GM12878 (cell line): ENCODE measurements around the gene OSER1. TPM values are rescaled to one million over a fixed set of nuclear protein-coding genes. Genes with fewer than 3 reads are reported as not detected.

ENCODE experiments used
- ATAC-seq: fragments of 200-7000 bp; cut with Tn5 transposase; 3 replicates; pipeline ENCODE4 v1.9.1; 2020; ENCODE audit warnings: mild to moderate bottlenecking, moderate library complexity
- BruUV-seq: library from RNA; stranded (reverse); fragments of 400-500 nt; replicated peaks from 2 replicates; lab custom pipeline; 2021; lab: Mats Ljungman, UMichigan
- CTCF ChIA-PET: fragments of 300-600 bp; sonication (Branson Sonifier 250); formaldehyde crosslinking; extraction: SDS; loops from one replicate; lab custom pipeline; 2021; ENCODE audit warnings: inconsistent platforms; lab: Yijun Ruan, JAX
- POLR2A ChIA-PET: fragments of 350-600 bp; formaldehyde crosslinking; extraction: SDS; loops from one replicate; lab custom pipeline; 2021; ENCODE audit warnings: inconsistent platforms; lab: Charles Lee
- RAD21 ChIA-PET: fragments of 300-600 bp; sonication (Branson Sonifier 250); formaldehyde crosslinking; loops from one replicate; lab custom pipeline; 2023; ENCODE audit warnings: antibody characterized with exemption; ENCODE audit not compliant: unreplicated experiment; lab: Charles Lee
- SMC1A ChIA-PET: fragments of 300-600 bp; sonication (Branson Sonifier 250); formaldehyde crosslinking; loops from one replicate; lab custom pipeline; 2023; ENCODE audit not compliant: unreplicated experiment, uncharacterized antibody; lab: Charles Lee
- DNase-seq: peaks from one replicate; pipeline ENCODE4 v3.0.0-alpha.2; 2011; ENCODE audit warnings: low read depth, low spot score
- FAIRE-seq: peaks from 3 replicates; lab custom pipeline; 2011; peaks lifted over from hg19 to GRCh38; lab: Jason Lieb, UNC
- H2AFZ ChIP-seq: 2 replicates; pipeline ENCODE4 v1.6.0; 2011; ENCODE audit warnings: low read depth, low read length, control low read depth; ENCODE audit not compliant: control insufficient read depth
- H3K27ac ChIP-seq: 2 replicates; pipeline ENCODE4 v1.5.1; 2011; ENCODE audit warnings: control low read depth; ENCODE audit not compliant: control insufficient read depth, insufficient read depth
- H3K27me3 ChIP-seq, 2 experiments: replicated peaks in 1 of 2; 2 replicates each; pipeline versions ENCODE4 v1.6.0 to v1.6.1; 2011; ENCODE audit warnings: low read length in 1 of 2; ENCODE audit not compliant: control insufficient read depth in 2 of 2, insufficient read depth in 2 of 2
- H3K36me3 ChIP-seq, 2 experiments: 2 replicates each; pipeline ENCODE4 v1.5.1; 2011; ENCODE audit warnings: low read length in 1 of 2; ENCODE audit not compliant: control insufficient read depth in 2 of 2, insufficient read depth in 2 of 2
- H3K4me1 ChIP-seq: 2 replicates; pipeline ENCODE4 v1.6.1; 2011; ENCODE audit warnings: mild to moderate bottlenecking, low read length, moderate library complexity, mixed read lengths; ENCODE audit not compliant: control insufficient read depth, insufficient read depth
- H3K4me2 ChIP-seq: 2 replicates; pipeline ENCODE4 v1.6.0; 2011; ENCODE audit warnings: control low read depth; ENCODE audit not compliant: control insufficient read depth, insufficient read depth
- H3K4me3 ChIP-seq: fragments of 200-600 bp; sonication (generic); 2 replicates; pipeline ENCODE4 v1.5.1; 2016
- H3K79me2 ChIP-seq: 2 replicates; pipeline ENCODE4 v1.6.0; 2011; ENCODE audit warnings: low read length; ENCODE audit not compliant: control insufficient read depth, insufficient read depth
- H3K9ac ChIP-seq: 2 replicates; pipeline ENCODE4 v1.8.0; 2011; ENCODE audit warnings: low read length, control low read depth, mixed read lengths; ENCODE audit not compliant: control insufficient read depth, insufficient read depth
- H3K9me3 ChIP-seq: replicated peaks from 3 replicates; pipeline ENCODE4 v1.5.1; 2011; ENCODE audit warnings: mild to moderate bottlenecking, low read length; ENCODE audit not compliant: control insufficient read depth, insufficient read depth
- H4K20me1 ChIP-seq: 2 replicates; pipeline ENCODE4 v1.6.0; 2011; ENCODE audit not compliant: control insufficient read depth, insufficient read depth
- CBFB ChIP-seq: IDR thresholded peaks from 2 replicates; pipeline ENCODE4 v1.6.1; 2016; ENCODE audit warnings: antibody characterized with exemption, low read depth
- CEBPZ ChIP-seq: fragments of 150-350 bp; IDR thresholded peaks from 2 replicates; pipeline ENCODE4 v1.6.1; 2016; ENCODE audit warnings: low read depth, low read length
- CREM ChIP-seq: IDR thresholded peaks from 2 replicates; pipeline ENCODE4 v1.6.1; 2014; ENCODE audit warnings: antibody characterized with exemption, low read depth
- FOXM1 ChIP-seq: IDR thresholded peaks from 2 replicates; pipeline ENCODE4 v1.6.1; 2012; ENCODE audit warnings: low read depth, mild to moderate bottlenecking, inconsistent platforms, low read length, moderate library complexity
- MEF2A ChIP-seq: IDR thresholded peaks from 2 replicates; pipeline ENCODE4 v1.6.1; 2011; ENCODE audit warnings: low read depth, mild to moderate bottlenecking, low read length, moderate library complexity; ENCODE audit not compliant: insufficient read depth
- NFXL1 ChIP-seq: fragments of 450-650 bp; IDR thresholded peaks from 2 replicates; pipeline ENCODE4 v1.6.1; 2017; ENCODE audit warnings: antibody characterized with exemption, mild to moderate bottlenecking, borderline replicate concordance
- RELB ChIP-seq: fragments of 450-650 bp; IDR thresholded peaks from 2 replicates; pipeline ENCODE4 v1.6.1; 2017; ENCODE audit warnings: low read depth, mild to moderate bottlenecking, moderate library complexity
- RFX5 ChIP-seq: IDR thresholded peaks from 2 replicates; pipeline ENCODE4 v1.6.1; 2011; ENCODE audit warnings: low read depth, low read length, improper control_type of control experiment
- TAF1 ChIP-seq: IDR thresholded peaks from 2 replicates; pipeline ENCODE4 v1.6.1; 2011; ENCODE audit warnings: mild to moderate bottlenecking, low read depth, low read length, borderline replicate concordance
- USF2 ChIP-seq: IDR thresholded peaks from 2 replicates; pipeline ENCODE4 v1.6.1; 2011; ENCODE audit warnings: low read depth, low read length, improper control_type of control experiment, borderline replicate concordance
- WGBS: methylation state at CpG from one replicate; pipeline ENCODE4 v1.1.6; 2016; ENCODE audit warnings: low lambda C conversion rate; ENCODE audit not compliant: insufficient replicate concordance, insufficient coverage; ENCODE audit errors: missing lambda C conversion rate; 5-methylcytosine and 5-hydroxymethylcytosine counted together
- in situ Hi-C: fragments of 300-500 bp; cut with MboI; formaldehyde crosslinking; loops from 9 replicates; pipeline ENCODE4 v1.14.3; 2018; ENCODE audit warnings: mixed read lengths
- intact Hi-C: fragments of 100-400 bp; cut with micrococcal nuclease; formaldehyde crosslinking; loops from one replicate; pipeline ENCODE4 v1.14.2; 2022; ENCODE audit not compliant: unreplicated experiment
- polyA plus RNA-seq, 11 experiments: library from polyadenylated mRNA; depleted of rRNA in 4 of 11; unstranded in 6 of 11; stranded (reverse) in 5 of 11; fragments of >200 nt; fragmentation: Nextera tagmentation in 4 of 11; fragmentation: Illumina TruSeq in 1 of 11; extraction: Ambion mirVana in 4 of 11; extraction: Trizol in 1 of 11; gene quantifications; 1 replicate in 1 of 11; 2 replicates in 10 of 11; pipeline versions ENCODE4 v1.2.1 to v1.2.3, GENCODE V29; 2011 to 2016; ENCODE audit warnings: inconsistent platforms in 2 of 11, missing spikeins in 2 of 11, low read depth in 1 of 11
- total RNA-seq, 4 experiments: library from RNA; depleted of rRNA in 3 of 4; stranded (reverse); fragments of >200 nt in 3 of 4; fragmentation: Illumina TruSeq in 1 of 4; extraction: Trizol in 1 of 4; gene quantifications; 2 replicates each; pipeline versions ENCODE4 v1.2.1 to v1.2.3, GENCODE V29; 2013 to 2021

OSER1 gene
- total and polyA plus RNA-seq, 10 of the 15 experiments (the other 5 are each of a cell fraction or from before 2014, with no cell fraction given), result 19.3 to 63.8 (median 28.4) TPM

- ChIA-PET RAD21 (no interaction called here), CTCF (no interaction called here), POLR2A (no interaction called here), SMC1A (interaction anchor here (0.6 kb wide), 1 partner anchor 59 kb away, joined by 3 read pairs; no protein-coding TSS in a partner anchor)
- intact Hi-C loops (no loop called here), in situ Hi-C loops (no loop called here)
- Histone ChIP-seq H3K4me2 (no peak overlapping the region), H3K9ac (no peak overlapping the region), H4K20me1 (no peaks in the 10 kb centered on the region), H3K27ac (no peak overlapping the region), H2AFZ (no peak overlapping the region), H3K4me3 (no peak overlapping the region), H3K27me3 (no peaks in the 10 kb centered on the region), H3K4me1 (peaks cover 14% of the 10 kb centered on the region), H3K36me3 (no peaks in the 10 kb centered on the region), H3K9me3 (no peaks in the 10 kb centered on the region), H3K79me2 (no peaks in the 10 kb centered on the region)
- FAIRE-seq, result no peak
- no peak for TF ChIP-seq TAF1
- TF ChIP-seq USF2, result no peak
- TF ChIP-seq RELB, result no peak
- TF ChIP-seq CEBPZ, result no peak
- no peak for TF ChIP-seq MEF2A
- TF ChIP-seq CREM, result no peak
- no peak for TF ChIP-seq NFXL1
- no peak for TF ChIP-seq CBFB
- TF ChIP-seq RFX5, result no peak
- TF ChIP-seq FOXM1, result no peak
- DNase-seq, result no peak
- 55% methylated on average over 7 of the region's 7 CpGs for WGBS
- ATAC-seq, result no peak
- no TSS peak for BruUV-seq
These were observed 12.2 kb upstream of the OSER1 start for GRCh38 chr20:44222633-44223368.
